HG03442 (cell line): Measurements from ENCODE around the gene PDLIM3.
"Not testable (repeated sequence)": the region's sequence is repeated elsewhere in the genome, so short reads cannot be mapped to it uniquely, and the experiment has no call there.

ENCODE experiments used
- ATAC-seq: cut with Tn5 transposase; IDR thresholded peaks from one replicate; pipeline ENCODE4 v1.9.1; 2021; ENCODE audit warnings: mild to moderate bottlenecking, moderate library complexity; ENCODE audit not compliant: unreplicated experiment

The PDLIM3 gene

GRCh38 chr4:185554365-185555126, 19.2 kb upstream of the PDLIM3 start:
- ATAC-seq = no peak

DNA sequence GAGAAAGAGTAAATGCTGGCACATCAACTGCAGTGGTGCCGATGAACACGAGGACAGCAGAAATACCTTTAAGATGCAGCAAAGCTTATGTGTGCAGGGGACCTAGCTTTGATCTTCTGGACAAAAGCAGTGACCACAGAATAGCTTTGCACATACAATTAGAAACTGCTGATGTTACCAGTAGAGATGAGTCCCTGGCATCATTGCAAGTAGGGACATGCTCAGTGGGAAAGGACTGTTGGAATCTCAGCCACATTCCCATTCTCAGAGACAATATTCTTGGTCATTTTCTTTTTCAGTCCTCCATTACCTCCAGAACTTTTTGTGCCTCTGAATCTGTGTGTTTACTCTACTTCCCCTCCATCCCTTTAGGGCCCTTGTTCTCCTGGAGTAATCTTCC, 16.9 kb upstream of the PDLIM3 start:
- no peak for ATAC-seq

DNA sequence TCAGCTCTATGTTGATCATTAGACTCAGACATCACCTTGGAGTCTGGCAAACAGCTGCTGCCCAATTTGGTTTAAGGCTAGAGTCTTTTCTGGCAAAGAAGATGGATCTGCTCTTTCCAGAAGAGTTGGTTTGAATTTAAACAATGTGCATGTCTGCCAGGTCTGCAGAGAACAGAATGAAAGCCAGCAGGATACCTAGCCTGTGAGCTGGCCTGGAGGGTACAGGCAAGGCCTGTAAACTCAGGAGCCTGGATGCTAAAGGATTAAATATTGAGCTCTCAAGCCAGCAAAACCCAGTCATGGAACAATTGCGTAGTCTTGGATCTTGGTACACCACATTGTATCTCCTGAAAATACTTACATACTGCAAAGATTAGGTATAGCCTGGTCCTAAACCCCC, 15.6 kb upstream of the PDLIM3 start:
- no peak for ATAC-seq

GRCh38 chr4:185549095-185549639, 13.9 kb upstream of the PDLIM3 start:
- no peak for ATAC-seq

- ATAC-seq = no peak
Observed at GRCh38 chr4:185548587-185548986, 13.3 kb upstream of the PDLIM3 start.

DNA sequence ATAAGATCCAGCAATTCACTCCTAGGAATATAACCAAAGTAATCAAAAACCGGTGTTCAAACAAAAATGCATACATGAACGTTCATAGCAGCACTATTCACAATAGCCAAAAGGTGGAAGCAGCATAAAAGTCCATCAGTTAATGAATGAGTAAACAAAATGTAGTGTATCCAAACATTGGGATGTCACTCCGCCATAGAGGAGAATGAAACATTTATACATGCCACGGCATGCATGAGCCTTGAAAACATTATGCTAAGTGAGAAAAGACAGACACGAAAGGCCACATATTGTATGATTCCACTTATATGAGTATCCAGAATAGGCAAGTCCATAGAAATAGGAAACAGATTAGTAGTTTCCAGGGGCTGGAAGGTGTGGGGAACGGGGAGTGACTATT, 11.0 kb upstream of the PDLIM3 start:
- no peak for ATAC-seq

GRCh38 chr4:185542626-185543315, 7.5 kb upstream of the PDLIM3 start:
- no peak for ATAC-seq

GRCh38 chr4:185541251-185541727, 6.0 kb upstream of the PDLIM3 start:
- ATAC-seq = no peak

- no peak for ATAC-seq
Observed at GRCh38 chr4:185540487-185541120, 5.3 kb upstream of the PDLIM3 start.

DNA sequence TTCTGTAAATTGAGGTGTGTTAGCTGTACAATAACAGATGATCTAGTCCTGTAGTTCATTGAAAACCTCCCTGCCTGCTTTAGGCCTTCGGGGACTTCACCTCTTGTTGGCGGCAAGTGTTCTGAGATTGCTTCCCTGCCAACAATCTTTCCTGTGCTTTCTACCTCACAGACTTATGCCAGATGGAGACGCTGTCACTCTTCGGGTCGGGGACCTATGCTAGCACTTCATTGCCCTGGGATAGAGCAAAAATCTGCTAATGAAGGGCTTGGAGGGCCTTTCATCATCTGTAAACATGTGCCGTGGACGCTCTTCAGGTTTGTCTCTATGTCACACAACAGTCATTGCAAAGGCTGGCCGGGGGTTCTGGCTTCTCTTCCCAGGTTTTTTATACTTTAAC, 4.7 kb upstream of the PDLIM3 start:
- no peak for ATAC-seq

GRCh38 chr4:185538806-185539205, 3.5 kb upstream of the PDLIM3 start:
- no peak for ATAC-seq

DNA sequence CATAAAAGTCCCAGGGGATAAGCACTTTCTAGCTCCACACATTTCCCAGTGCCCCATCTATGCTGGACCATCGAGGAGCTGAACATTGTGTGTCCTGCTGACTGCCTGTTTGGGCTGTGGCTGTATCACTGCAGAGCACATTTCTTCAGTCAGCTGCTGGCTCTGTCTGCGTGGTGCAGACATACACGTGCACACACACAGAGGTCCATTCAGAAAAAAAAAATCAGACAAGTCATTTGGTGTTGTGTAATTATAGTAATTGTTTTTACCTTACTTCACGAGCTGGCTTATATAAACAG, 1.1 kb upstream of the PDLIM3 start:
- ATAC-seq = no peak

DNA sequence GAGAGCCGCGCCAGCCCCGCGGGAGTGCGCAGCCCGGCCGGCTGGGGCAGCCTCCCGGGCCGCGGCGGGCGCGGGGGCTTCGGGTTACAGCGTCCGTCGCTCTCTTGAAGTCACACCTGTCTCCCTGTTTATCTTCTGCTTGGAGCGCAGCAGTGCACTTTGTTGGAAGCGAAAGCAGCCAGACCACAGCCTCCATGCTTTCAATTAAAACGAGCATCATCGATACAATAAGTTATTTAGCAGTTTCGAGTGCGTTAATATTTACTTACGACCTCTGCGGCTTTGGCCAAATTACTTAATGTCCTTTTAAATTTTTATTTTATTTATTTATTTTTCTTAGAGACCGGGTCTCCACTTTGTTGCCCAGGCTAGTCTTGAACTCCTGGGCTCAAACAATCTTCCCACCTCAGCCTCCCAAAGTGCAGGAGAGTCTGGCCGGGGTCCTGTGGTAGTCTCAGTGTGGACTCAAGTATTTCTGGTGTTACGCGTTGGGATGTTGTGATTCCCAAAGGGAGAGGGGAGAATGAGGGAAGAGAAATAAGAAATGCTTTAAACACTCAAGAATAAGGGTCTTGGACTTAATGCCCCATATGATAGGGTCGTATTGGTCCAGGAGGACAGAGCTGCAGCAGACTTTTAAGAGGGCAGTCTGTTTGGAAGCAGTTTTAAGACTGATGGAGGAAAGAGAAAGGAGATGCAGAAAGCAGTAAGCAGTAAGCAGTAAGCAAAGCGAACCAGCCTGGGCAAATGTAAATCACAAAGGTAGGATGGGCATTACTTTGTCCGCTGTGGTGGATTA, 504 bp upstream of the PDLIM3 start:
- ATAC-seq = no peak

- ATAC-seq = no peak
Observed at GRCh38 chr4:185534511-185534865, 819 bp downstream of the PDLIM3 start.

- no peak for ATAC-seq
Observed at GRCh38 chr4:185532795-185533324, 2.4 kb downstream of the PDLIM3 start.

DNA sequence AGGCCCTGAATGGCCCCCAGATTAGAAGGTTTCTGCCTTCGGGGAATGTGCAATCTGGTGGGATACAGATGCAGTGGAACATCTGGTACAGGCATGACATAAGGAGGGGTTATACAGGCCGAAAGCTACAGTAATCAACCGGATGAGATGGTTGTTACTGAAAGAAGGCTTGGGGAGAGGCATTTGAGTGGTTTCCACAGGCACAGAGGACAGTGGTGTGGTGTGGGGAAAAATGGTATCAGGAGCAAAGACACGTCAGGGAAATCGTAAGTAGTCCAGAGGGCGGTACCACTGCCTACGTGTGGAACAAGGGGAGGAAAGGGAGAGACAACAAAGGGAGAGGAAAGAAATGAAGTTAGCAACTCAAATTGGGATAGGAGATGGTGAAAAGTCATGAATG, 3.0 kb downstream of the PDLIM3 start:
- no peak for ATAC-seq

GRCh38 chr4:185531654-185532053, 3.7 kb downstream of the PDLIM3 start:
- ATAC-seq = not testable (repeated sequence)

GRCh38 chr4:185529413-185529812, 5.9 kb downstream of the PDLIM3 start:
- ATAC-seq = no peak

GRCh38 chr4:185524888-185525863, 10.1 kb downstream of the PDLIM3 start:
- ATAC-seq = no peak

- no peak for ATAC-seq
Observed at GRCh38 chr4:185523862-185524261, 11.4 kb downstream of the PDLIM3 start.
